DMS153 (cell line): ENCODE results near the gene TMEM247.
"Not testable (repeated sequence)": the region's sequence is repeated elsewhere in the genome, so short reads cannot be mapped to it uniquely, and the experiment has no call there.

ENCODE experiments used
- DNase-seq: peaks from one replicate; lab custom pipeline; 2025; lab: John Stamatoyannopoulos, UW

The TMEM247 gene

GRCh38 chr2:46512185-46512584 lies 32.8 kb downstream of the TMEM247 start:
- DNase-seq: no peak

GRCh38 chr2:46514738-46515137 lies 35.4 kb downstream of the TMEM247 start:
- DNase-seq: no peak

GRCh38 chr2:46517485-46517884 lies 38.1 kb downstream of the TMEM247 start:
- DNase-seq: no peak

- DNase-seq: no peak
Measured at GRCh38 chr2:46518861-46519260, 39.5 kb downstream of the TMEM247 start.

- DNase-seq: no peak
Measured at GRCh38 chr2:46519265-46519664, 39.9 kb downstream of the TMEM247 start.

- DNase-seq: no peak
Measured at GRCh38 chr2:46520130-46520711, 40.9 kb downstream of the TMEM247 start.

GRCh38 chr2:46521215-46521683 lies 41.9 kb downstream of the TMEM247 start:
- DNase-seq: no peak

- DNase-seq: not testable (repeated sequence)
Measured at GRCh38 chr2:46522385-46522784, 43.0 kb downstream of the TMEM247 start.

GRCh38 chr2:46525522-46526155 lies 46.3 kb downstream of the TMEM247 start:
- DNase-seq: no peak

GRCh38 chr2:46528880-46529279 lies 49.5 kb downstream of the TMEM247 start:
- DNase-seq: no peak

- DNase-seq: no peak
Measured at GRCh38 chr2:46530639-46531038, 51.3 kb downstream of the TMEM247 start.

GRCh38 chr2:46531863-46532262 lies 52.5 kb downstream of the TMEM247 start:
- DNase-seq: no peak
